Measurements from ENCODE around the gene FAM83D.

GRCh38 chr20:38917657-38918056 lies 8.6 kb upstream of the FAM83D start:
- no peak for TF ChIP-seq EZH2 (IDR thresholded peaks at IDR 0.05)
- no peak for TF ChIP-seq POLR2AphosphoS5 (IDR thresholded peaks at IDR 0.05; ENCODE audit: borderline replicate concordance, low read depth, low read length)
- no peak for TF ChIP-seq FOXP2 (optimal IDR thresholded peaks at IDR 0.05; ENCODE audit: control extremely low read depth, extremely low read length, insufficient read depth)

Data from SK-N-MC (cell line).